Ishikawa (cell line): Measurements from ENCODE around the gene ADGRL4.
A peak's percentile ranks its signal among the peaks of the same experiment; 100 is the strongest.

Source experiments
- CEBPB ChIP-seq: IDR thresholded peaks from 2 replicates; pipeline ENCODE4 v1.6.1; 2012
- CREB1 ChIP-seq: IDR thresholded peaks from 2 replicates; pipeline ENCODE4 v1.6.1; 2012; ENCODE audit warnings: low read depth
- EGR1 ChIP-seq: IDR thresholded peaks from 2 replicates; pipeline ENCODE4 v1.6.1; 2012
- EP300 ChIP-seq: IDR thresholded peaks from 2 replicates; pipeline ENCODE4 v1.6.1; 2012; ENCODE audit warnings: borderline replicate concordance
- FOXM1 ChIP-seq: IDR thresholded peaks from 2 replicates; pipeline ENCODE4 v1.6.1; 2012; ENCODE audit warnings: low read depth, borderline replicate concordance
- MAX ChIP-seq: IDR thresholded peaks from 2 replicates; pipeline ENCODE4 v1.6.1; 2012
- NFIC ChIP-seq: IDR thresholded peaks from 2 replicates; pipeline ENCODE4 v1.6.1; 2012
- RAD21 ChIP-seq: IDR thresholded peaks from 2 replicates; pipeline ENCODE4 v1.6.1; 2012; ENCODE audit warnings: low read depth
- REST ChIP-seq: IDR thresholded peaks from 2 replicates; pipeline ENCODE4 v1.6.1; 2012; ENCODE audit warnings: low read depth, mild to moderate bottlenecking
- TAF1 ChIP-seq: IDR thresholded peaks from 2 replicates; pipeline ENCODE4 v1.6.1; 2012; ENCODE audit warnings: low read depth, mild to moderate bottlenecking
- TCF12 ChIP-seq: IDR thresholded peaks from 2 replicates; pipeline ENCODE4 v1.6.1; 2012; ENCODE audit warnings: low read depth
- TEAD4 ChIP-seq: IDR thresholded peaks from 2 replicates; pipeline ENCODE4 v1.6.1; 2012
- USF1 ChIP-seq: IDR thresholded peaks from 2 replicates; pipeline ENCODE4 v1.6.1; 2012
- YY1 ChIP-seq: IDR thresholded peaks from 2 replicates; pipeline ENCODE4 v1.6.1; 2012; ENCODE audit warnings: low read depth

GRCh38 chr1:78913950-78914349, 92.6 kb downstream of the ADGRL4 start:
- TF ChIP-seq EP300 = no peak
- no peak for TF ChIP-seq TEAD4
- no peak for TF ChIP-seq YY1
- TF ChIP-seq CEBPB = peak; percentile 45
- TF ChIP-seq EGR1 = no peak
- no peak for TF ChIP-seq RAD21
- TF ChIP-seq REST = no peak
- no peak for TF ChIP-seq TAF1
- TF ChIP-seq USF1 = no peak
- no peak for TF ChIP-seq CREB1
- TF ChIP-seq MAX = no peak
- no peak for TF ChIP-seq TCF12
- TF ChIP-seq NFIC = no peak
- no peak for TF ChIP-seq FOXM1
